Stimulated activated CD4-positive, alpha-beta T cell treated with anti-CD3 and anti-CD28 coated beads, Interleukin-1b, Interleukin-23, amount 100 ng/mL, for 24 hours (primary cell): ENCODE data around the gene CACNA1A.
"Not testable (repeated sequence)": the region's sequence is repeated elsewhere in the genome, so short reads cannot be mapped to it uniquely, and the experiment has no call there.

Experiments
- DNase-seq, 4 experiments: peaks; one replicate each; pipeline ENCODE4 v3.0.0-alpha.2; 2020; ENCODE audit warnings: low read depth in 4 of 4, low spot score in 1 of 4

CACNA1A gene

GRCh38 chr19:13506471-13506820 lies at the start of gene CACNA1A:
Gene CACNA1A (minus strand): TSS chr19:13506479. CDS start chr19:13506224, 255 bp downstream.
- no peak for DNase-seq

GRCh38 chr19:13554506-13555240 lies 48.4 kb upstream of the CACNA1A start:
- no peak for DNase-seq

DNA sequence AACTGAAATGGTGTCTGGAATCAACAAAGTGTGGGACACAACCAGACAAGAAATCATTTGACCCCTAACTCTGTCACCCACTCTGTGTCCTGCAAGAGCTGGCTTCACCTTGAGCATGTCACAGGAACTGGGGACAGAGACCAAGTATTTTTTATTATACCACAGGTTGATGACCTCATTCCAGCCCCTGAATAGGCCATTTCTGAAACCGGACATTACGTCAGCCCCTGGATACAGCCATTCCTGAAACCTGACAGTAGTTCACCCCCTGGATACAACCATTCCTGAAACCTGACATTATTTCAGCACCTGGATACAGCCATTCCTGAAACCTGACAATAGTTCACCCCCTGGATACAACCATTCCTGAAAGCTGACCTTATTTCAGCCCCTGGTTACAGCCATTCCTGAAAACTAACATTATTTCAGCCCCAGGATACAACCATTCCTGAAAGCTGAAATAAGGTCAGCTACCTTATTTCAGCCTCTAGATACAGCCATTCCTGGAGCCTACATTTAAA lies 47.7 kb upstream of the CACNA1A start:
- no peak for DNase-seq

DNA sequence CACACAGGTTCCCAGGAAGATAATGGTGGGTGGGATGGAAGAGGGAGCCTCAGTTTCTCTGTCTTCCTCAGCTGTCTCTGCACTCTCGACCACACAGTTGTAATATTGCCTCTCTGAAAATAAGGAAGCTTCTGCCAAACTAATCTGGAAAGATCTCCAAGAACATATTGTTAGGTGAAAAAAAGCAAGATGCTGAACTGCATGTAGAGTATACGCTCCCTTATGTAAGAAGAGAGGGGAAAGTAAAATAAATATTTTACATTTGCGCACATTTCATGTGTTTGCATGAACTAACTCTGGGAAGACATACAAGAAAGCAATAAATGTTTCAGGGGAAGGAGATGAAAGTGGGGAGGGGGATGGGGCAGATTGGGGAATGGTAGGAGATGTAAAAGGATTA lies 41.9 kb upstream of the CACNA1A start:
- DNase-seq = no peak

DNA sequence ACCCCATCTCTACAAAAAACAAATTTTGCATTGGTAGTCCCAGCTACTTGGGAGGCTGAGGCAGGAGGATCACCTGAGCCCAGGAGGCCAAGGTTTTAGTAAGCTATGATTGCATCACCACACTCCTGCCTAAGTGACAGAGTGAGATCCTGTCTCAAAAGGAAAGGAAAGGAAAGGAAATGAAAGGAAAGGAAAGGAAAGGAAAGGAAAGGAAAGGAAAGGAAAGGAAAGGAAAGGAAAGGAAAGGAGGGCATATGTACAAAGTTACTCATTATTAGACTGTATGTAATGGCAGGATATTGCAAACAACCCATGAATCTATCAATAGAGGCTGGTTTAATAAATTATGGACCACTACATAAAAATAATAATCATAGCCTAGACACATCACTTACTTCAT lies 40.8 kb upstream of the CACNA1A start:
- no peak for DNase-seq

GRCh38 chr19:13544423-13544822 lies 38.1 kb upstream of the CACNA1A start:
- DNase-seq = no peak

DNA sequence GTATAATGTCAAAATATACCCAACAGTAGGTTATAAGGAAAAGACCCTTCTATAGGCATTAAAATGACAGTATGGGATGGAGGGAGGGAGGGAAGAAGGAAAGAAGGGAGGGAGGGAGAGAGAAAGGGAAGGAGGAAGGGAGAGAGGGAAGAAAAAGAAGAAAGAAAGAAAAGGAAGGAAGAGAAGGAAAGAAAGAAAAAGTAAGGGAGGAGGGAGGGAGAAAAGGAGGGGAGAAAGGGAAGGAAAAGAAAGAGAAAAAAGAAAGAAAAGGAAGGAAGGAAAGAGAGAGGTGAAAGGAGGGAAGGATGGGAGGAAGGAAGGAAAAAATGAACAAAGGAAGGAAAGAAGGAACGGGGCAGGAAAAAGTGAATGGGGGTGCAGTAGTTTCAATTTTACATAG lies 35.3 kb upstream of the CACNA1A start:
- no peak for DNase-seq

- no peak for DNase-seq
Measured at GRCh38 chr19:13539332-13539731, 33.1 kb upstream of the CACNA1A start.

DNA sequence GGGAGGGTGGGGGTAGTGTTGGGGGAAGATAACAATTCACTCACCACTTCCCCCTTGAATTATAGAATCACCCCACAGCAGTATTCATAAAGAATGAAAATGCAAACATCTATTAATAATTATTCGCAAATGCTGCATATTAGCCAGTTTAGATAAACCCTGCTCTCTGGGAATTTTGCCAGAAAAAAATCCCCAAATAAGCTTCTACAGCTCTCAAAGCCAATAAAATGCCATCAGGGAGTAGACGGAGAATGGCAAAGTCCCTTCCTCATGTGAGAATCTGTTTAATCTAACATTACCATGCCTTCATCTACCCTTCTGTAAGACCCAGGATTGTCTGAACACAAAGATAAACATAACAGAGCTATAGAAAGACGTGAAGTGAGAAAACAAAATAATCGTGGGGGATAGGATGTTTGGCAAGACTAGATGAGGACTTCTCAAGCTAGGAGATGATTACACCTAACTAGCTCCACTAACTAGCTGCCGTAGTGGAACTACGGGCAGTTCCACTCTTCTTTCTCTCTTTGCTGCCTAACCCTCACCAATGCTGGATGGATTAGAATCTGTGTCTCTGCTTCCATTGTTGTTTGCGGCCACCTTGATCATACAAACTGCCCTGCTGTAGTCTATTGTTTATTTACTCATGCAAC lies 32.4 kb upstream of the CACNA1A start:
- no peak for DNase-seq

DNA sequence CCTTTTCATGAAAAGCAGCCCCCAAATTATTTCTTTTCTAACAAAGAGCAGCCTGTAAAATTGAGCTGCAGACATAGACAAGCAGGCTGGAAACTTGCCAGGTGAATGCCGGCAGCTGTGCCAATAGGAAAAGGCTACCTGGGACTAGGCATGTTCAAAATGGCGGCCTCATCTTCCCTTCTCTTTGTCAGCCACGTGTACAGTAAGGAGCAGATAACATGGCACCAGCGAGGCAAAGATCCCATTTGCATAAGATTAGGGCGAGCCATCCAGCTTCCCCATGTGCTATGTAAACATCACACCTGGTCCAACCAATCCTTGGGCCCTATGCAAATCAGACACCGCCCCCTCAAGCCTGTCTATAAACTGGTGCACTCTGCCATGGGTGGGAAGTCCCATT lies 31.2 kb upstream of the CACNA1A start:
- no peak for DNase-seq

GRCh38 chr19:13530720-13531119 lies 24.4 kb upstream of the CACNA1A start:
- DNase-seq = no peak

DNA sequence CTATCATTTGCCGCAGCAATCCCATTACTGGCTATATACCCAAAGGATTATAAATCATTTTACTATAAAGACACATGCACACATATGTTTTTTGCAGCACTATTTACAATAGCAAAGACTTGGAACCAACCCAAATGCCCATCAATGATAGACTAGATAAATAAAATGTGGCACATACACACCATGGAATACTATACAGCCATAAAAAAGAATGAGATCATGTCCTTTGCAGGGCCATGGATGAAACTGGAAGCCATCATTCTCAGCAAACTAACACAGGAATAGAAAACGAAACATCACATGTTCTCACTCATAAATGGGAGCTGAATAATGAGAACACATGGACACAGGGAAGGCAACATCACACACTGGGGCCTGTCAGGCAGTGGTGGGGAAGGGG lies 23.4 kb upstream of the CACNA1A start:
- not testable (repeated sequence) for DNase-seq

GRCh38 chr19:13526552-13526951 lies 20.3 kb upstream of the CACNA1A start:
- DNase-seq = no peak

DNA sequence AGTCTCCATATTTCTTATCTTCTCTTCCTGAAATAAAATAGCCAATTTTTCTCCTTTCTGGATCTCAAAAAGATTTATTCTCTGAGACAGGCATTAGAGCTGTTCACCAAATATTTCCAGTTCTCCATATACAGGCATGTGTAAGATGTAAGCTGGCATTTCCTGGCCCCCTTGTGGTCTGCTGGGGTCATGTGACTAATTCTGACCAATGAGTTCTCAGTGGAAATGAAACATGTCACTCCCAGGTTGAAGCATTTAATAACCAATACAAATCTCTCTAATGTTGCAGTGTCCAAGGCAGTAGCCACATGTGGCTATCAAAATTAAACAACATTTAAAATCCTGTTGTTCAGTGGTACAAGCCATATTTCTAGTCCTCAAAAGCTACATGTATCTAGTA lies 14.8 kb upstream of the CACNA1A start:
- DNase-seq = no peak

- no peak for DNase-seq
Measured at GRCh38 chr19:13511947-13512346, 5.7 kb upstream of the CACNA1A start.

DNA sequence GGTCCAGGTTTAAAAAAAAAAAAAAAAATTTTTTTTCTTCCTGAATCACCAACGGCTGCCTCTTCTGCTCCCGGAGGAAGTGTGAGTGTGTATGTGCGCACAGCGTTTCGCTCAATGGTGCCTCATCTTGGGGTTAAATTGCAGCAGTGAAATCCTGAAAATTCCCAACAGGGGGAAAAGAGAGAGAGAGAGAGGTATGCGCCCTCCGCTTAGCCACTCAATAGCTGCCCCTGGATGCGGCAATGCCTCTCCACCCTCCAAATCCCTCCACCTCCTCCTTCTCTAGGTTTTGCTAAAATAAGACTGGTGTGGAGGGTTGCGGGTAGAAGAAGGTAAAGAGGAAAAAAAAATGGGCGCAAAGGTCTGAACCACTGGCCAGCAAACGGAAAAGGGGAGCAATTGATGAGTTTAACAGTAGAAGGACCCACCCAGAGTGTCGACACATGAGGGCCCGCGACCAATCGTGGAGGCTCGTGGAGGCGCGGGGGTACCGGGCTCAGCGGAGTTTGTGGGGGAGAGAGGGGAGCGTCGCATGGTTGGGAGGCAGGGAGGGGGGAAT lies 853 bp upstream of the CACNA1A start:
- no peak for DNase-seq

DNA sequence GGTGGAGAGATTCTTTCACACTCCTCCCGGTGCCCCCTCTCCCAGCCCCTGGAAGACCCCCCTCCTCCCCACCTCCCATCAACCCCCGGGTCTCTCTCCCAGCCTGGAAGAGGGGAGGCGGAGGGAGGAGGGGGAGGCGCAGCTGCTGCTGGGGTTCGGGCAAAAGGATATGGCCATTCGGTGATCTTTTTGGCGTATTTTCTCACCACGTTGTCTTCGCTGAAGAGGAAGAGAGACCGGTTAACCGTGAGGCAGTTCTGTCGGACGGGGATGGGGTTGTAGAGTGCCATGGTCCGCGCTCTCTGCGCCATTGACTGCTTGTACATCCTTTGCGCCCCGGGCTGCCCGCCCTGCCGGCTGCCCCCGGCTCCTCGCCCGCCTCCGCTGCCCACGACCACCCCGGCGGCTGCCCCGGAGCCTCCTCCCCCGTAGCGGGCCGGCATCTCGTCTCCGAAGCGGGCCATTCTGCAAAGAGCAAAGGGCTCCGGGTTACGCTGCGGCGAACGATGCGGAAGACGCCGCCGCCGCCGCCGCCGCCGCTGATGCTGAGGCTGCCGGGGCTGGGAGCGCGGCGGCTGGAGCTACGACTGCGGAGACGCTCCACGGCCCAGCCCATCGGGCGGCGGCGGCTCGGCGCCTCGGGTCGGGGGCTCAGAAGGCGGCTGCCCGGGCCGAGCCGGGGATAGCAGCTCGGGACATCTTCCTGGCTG lies 363 bp downstream of the CACNA1A start:
- peak in 1 of 4 experiments; percentile 2 for DNase-seq

DNA sequence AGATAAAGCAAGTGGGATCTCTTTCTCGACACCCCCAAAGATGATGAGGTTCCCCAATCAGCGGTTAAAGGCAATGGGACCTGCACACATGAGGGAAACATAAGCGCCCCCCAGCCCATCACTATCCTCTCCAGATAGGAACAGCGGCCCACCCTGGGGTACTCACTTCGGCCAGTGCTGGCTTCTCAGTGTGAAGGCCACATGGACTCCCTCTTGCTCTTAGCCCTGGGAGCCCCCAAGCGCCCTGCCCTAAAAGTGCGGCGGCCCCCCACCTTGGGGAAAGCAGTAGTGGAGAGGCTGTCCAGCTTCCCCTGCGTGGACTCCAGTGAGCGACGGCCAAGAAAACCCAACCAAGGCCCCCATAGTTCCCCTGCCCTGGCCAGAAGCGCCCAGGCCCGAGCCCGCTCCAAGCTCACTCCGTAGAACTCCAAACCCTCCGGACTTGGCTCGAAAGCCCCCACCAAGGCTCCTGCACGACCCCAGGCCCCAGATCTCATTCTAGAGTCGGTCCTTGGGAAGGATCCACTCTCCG lies 1.0 kb downstream of the CACNA1A start:
- DNase-seq = no peak

- no peak for DNase-seq
Measured at GRCh38 chr19:13503570-13504235, 2.6 kb downstream of the CACNA1A start.

DNA sequence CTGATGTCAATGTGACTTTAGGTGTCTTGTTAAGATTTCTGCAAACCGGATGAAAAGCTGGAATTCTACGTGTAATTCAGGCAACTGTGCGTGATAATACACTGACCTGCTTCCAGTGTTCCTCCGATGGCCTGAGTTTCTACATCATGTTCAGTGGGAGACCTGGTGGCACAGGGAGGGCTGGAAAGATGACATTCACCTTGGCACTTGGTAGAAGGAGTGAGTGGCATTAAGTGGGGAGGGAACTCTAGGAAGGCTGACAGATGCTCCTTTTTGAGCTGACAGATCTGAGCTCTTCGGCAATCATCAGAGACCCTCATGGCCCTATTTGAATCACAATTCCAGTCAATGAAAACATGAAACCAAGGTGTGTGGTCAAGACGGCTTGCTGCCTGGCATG lies 4.0 kb downstream of the CACNA1A start:
- no peak for DNase-seq

- DNase-seq = no peak
Measured at GRCh38 chr19:13499692-13500091, 6.6 kb downstream of the CACNA1A start.
